HepG2 (cell line): Measurements from ENCODE around the gene KRTAP17-1. TPM values are rescaled to one million over a fixed set of nuclear protein-coding genes. Genes with fewer than 3 reads are reported as not detected.

Experiments
- ATAC-seq: fragments of 200-7000 bp; cut with Tn5 transposase; 3 replicates; pipeline ENCODE4 v1.9.1; 2020; ENCODE audit warnings: mild to moderate bottlenecking, moderate library complexity
- BruUV-seq: library from RNA; stranded (reverse); fragments of 400-500 nt; replicated peaks from 2 replicates; lab custom pipeline; 2021; lab: Mats Ljungman, UMichigan
- CTCF ChIA-PET: fragments of 300-600 bp; formaldehyde crosslinking; extraction: SDS; loops from one replicate; lab custom pipeline; 2021; ENCODE audit warnings: low total read pairs, inconsistent platforms, low intra/inter-chr PET ratio; lab: Yijun Ruan, JAX
- POLR2A ChIA-PET: fragments of 350-600 bp; sonication (Branson Sonifier 250); formaldehyde crosslinking; loops from one replicate; lab custom pipeline; 2020; ENCODE audit warnings: antibody characterized with exemption, inconsistent platforms; lab: Yijun Ruan, JAX
- DNase-seq: peaks from one replicate; pipeline ENCODE4 v3.0.0-alpha.2; 2015; ENCODE audit warnings: low spot score
- FAIRE-seq: peaks from 3 replicates; lab custom pipeline; 2011; peaks lifted over from hg19 to GRCh38; lab: Jason Lieb, UNC
- H2AFZ ChIP-seq: one replicate; pipeline ENCODE4 v1.6.1; 2011; ENCODE audit warnings: low read length, inconsistent platforms
- H3K27ac ChIP-seq: fragments of 300-600 bp; 3 replicates; pipeline ENCODE4 v1.8.0; 2011; ENCODE audit warnings: mixed run types, mild to moderate bottlenecking, mixed read lengths, low read length, inconsistent platforms; ENCODE audit not compliant: insufficient read depth; ENCODE audit errors: extremely low read length
- H3K27me3 ChIP-seq, 2 experiments: fragments of 200-600 bp in 1 of 2; 2 replicates in 1 of 2; 3 replicates in 1 of 2; pipeline versions ENCODE4 v1.6.0 to v1.8.0; 2011; ENCODE audit warnings: low read length in 2 of 2, mild to moderate bottlenecking in 2 of 2, moderate library complexity in 2 of 2, inconsistent platforms in 1 of 2; ENCODE audit not compliant: insufficient read depth in 2 of 2, control insufficient read depth in 1 of 2
- H3K36me3 ChIP-seq, 2 experiments: fragments of 200-600 bp in 1 of 2; replicated peaks in 1 of 2; 2 replicates in 1 of 2; 3 replicates in 1 of 2; pipeline versions ENCODE4 v1.5.1 to v1.8.0; 2011; ENCODE audit warnings: low read length in 2 of 2, inconsistent platforms in 1 of 2; ENCODE audit not compliant: insufficient read depth in 2 of 2, control insufficient read depth in 1 of 2
- H3K4me1 ChIP-seq: 2 replicates; pipeline ENCODE4 v1.5.1; 2012; ENCODE audit warnings: low read length, inconsistent platforms; ENCODE audit not compliant: insufficient read depth
- H3K4me2 ChIP-seq: 2 replicates; pipeline ENCODE4 v1.6.0; 2011; ENCODE audit warnings: low read depth, low read length, inconsistent platforms
- H3K4me3 ChIP-seq, 3 experiments: fragments of 200-600 bp in 1 of 3; sonication (generic), shearing (Covaris generic) in 1 of 3; replicated peaks in 1 of 3; 2 replicates each; pipeline ENCODE4 v1.5.1; 2011 to 2016; ENCODE audit warnings: low read length in 3 of 3, inconsistent platforms in 2 of 3, low read depth in 2 of 3, mild to moderate bottlenecking in 2 of 3, control low read depth in 1 of 3, mixed read lengths in 1 of 3; ENCODE audit not compliant: insufficient read depth in 1 of 3
- H3K79me2 ChIP-seq: one replicate; pipeline ENCODE4 v1.6.1; 2011; ENCODE audit warnings: low read length, inconsistent platforms; ENCODE audit not compliant: insufficient read depth
- H3K9ac ChIP-seq: 2 replicates; pipeline ENCODE4 v1.6.0; 2011; ENCODE audit warnings: mild to moderate bottlenecking, low read depth, low read length, inconsistent platforms; ENCODE audit not compliant: insufficient read depth
- H3K9me3 ChIP-seq: 2 replicates; pipeline ENCODE4 v1.5.1; 2012; ENCODE audit warnings: mild to moderate bottlenecking, low read length
- H4K20me1 ChIP-seq: 2 replicates; pipeline ENCODE4 v1.6.0; 2011; ENCODE audit warnings: inconsistent platforms, mild to moderate bottlenecking, low read length, moderate library complexity; ENCODE audit not compliant: insufficient read depth
- AKAP8 ChIP-seq: sonication (generic); formaldehyde crosslinking; IDR thresholded peaks from 2 replicates; pipeline ENCODE4 v1.5.1; 2020; ENCODE audit warnings: mild to moderate bottlenecking, missing genetic modification reagents
- FOXK1 ChIP-seq: sonication (generic); formaldehyde crosslinking; IDR thresholded peaks from 2 replicates; pipeline ENCODE4 v1.4.0; 2020; ENCODE audit warnings: low read depth, missing genetic modification reagents, borderline replicate concordance
- KDM2A ChIP-seq: sonication (generic); formaldehyde crosslinking; IDR thresholded peaks from 2 replicates; pipeline ENCODE4 v1.4.0; 2020; ENCODE audit warnings: low read depth, missing genetic modification reagents, borderline replicate concordance
- NFYB ChIP-seq: sonication (generic); formaldehyde crosslinking; IDR thresholded peaks from 2 replicates; pipeline ENCODE4 v1.4.0; 2020; ENCODE audit warnings: missing genetic modification reagents
- NR2F6 ChIP-seq, 2 experiments: IDR thresholded peaks; 2 replicates each; pipeline ENCODE4 v1.6.1; 2016; ENCODE audit warnings: antibody characterized with exemption in 1 of 2, mild to moderate bottlenecking in 1 of 2
- SYNCRIP ChIP-seq: fragments of 200-400 bp; formaldehyde crosslinking; IDR thresholded peaks from 2 replicates; pipeline ENCODE4 v1.6.1; 2018; ENCODE audit warnings: mild to moderate bottlenecking, low read depth, low read length; ENCODE audit not compliant: insufficient read depth
- TCF12 ChIP-seq, 2 experiments: fragments of 450-650 bp in 1 of 2; sonication (generic) in 1 of 2; formaldehyde crosslinking in 1 of 2; IDR thresholded peaks; 2 replicates each; pipeline versions ENCODE4 v1.6.1 to v1.8.0; 2017 to 2022; ENCODE audit warnings: antibody characterized with exemption in 1 of 2, mild to moderate bottlenecking in 1 of 2, missing genetic modification reagents in 1 of 2, moderate library complexity in 1 of 2
- ZEB1 ChIP-seq: IDR thresholded peaks from 2 replicates; pipeline ENCODE4 v1.6.1; 2012; ENCODE audit warnings: mild to moderate bottlenecking, low read depth, inconsistent platforms; ENCODE audit not compliant: insufficient replicate concordance
- ZFP1 ChIP-seq: IDR thresholded peaks from 2 replicates; pipeline ENCODE4 v1.6.1; 2016
- ZNF570 ChIP-seq: sonication (generic); formaldehyde crosslinking; IDR thresholded peaks from 2 replicates; pipeline ENCODE4 v1.4.0; 2020; ENCODE audit warnings: mild to moderate bottlenecking, missing genetic modification reagents, borderline replicate concordance
- ZNF660 ChIP-seq: sonication (generic); formaldehyde crosslinking; IDR thresholded peaks from 2 replicates; pipeline ENCODE4 v1.5.1; 2020; ENCODE audit warnings: mild to moderate bottlenecking, low read depth, missing genetic modification reagents, borderline replicate concordance
- ZNF672 ChIP-seq: sonication (generic); formaldehyde crosslinking; IDR thresholded peaks from 2 replicates; pipeline ENCODE4 v1.8.1; 2022; ENCODE audit warnings: missing genetic modification reagents
- ZNF766 ChIP-seq: sonication (generic); formaldehyde crosslinking; IDR thresholded peaks from 2 replicates; pipeline ENCODE4 v1.5.0; 2020; ENCODE audit warnings: missing genetic modification reagents, borderline replicate concordance
- ZNF790 ChIP-seq: sonication (generic); formaldehyde crosslinking; IDR thresholded peaks from 2 replicates; pipeline ENCODE4 v1.8.0; 2022; ENCODE audit warnings: missing genetic modification reagents, mild to moderate bottlenecking, borderline replicate concordance
- WGBS: methylation state at CpG from one replicate; pipeline ENCODE4 v1.1.6; 2017; ENCODE audit warnings: low lambda C conversion rate; 5-methylcytosine and 5-hydroxymethylcytosine counted together
- in situ Hi-C: cut with HindIII; loops from 2 replicates; pipeline ENCODE4 v1.10.0; 2017; ENCODE audit warnings: low pct_unique_long_range_greater_than_20kb; ENCODE audit not compliant: extremely low pct_ligation_motif_present
- intact Hi-C: fragments of 100-400 bp; cut with micrococcal nuclease; formaldehyde crosslinking; loops from one replicate; pipeline ENCODE4 v1.10.0; 2022; ENCODE audit not compliant: unreplicated experiment
- polyA plus RNA-seq, 8 experiments: library from polyadenylated mRNA; depleted of rRNA in 3 of 8; stranded (reverse) in 7 of 8; unstranded in 1 of 8; fragments of >200 nt; fragmentation: Illumina TruSeq in 4 of 8; extraction: Trizol in 4 of 8; gene quantifications; 2 replicates each; pipeline versions ENCODE4 v1.2.1 to v1.2.3, GENCODE V29; 2011 to 2016; ENCODE audit warnings: low read depth in 4 of 8, missing spikeins in 1 of 8, mixed read lengths in 1 of 8; ENCODE audit not compliant: insufficient read depth in 1 of 8
- total RNA-seq, 5 experiments: library from RNA; depleted of rRNA; stranded (reverse); fragments of >200 nt; fragmentation: Illumina TruSeq; extraction: Trizol; gene quantifications; 2 replicates each; pipeline ENCODE4 v1.2.3, GENCODE V29; 2016; ENCODE audit warnings: low read depth in 1 of 5
- TF ChIP-seq, protein P1 (sequence below): sonication (generic); formaldehyde crosslinking; IDR thresholded peaks from 2 replicates; pipeline ENCODE4 v1.5.1; 2020; ENCODE audit warnings: mild to moderate bottlenecking, missing genetic modification reagents, moderate library complexity
- TF ChIP-seq, protein P2 (sequence below): sonication (generic); formaldehyde crosslinking; IDR thresholded peaks from 2 replicates; pipeline ENCODE4 v1.5.0; 2020; ENCODE audit warnings: missing genetic modification reagents
- TF ChIP-seq, protein P3 (sequence below): sonication (generic); formaldehyde crosslinking; IDR thresholded peaks from 2 replicates; pipeline ENCODE4 v1.8.1; 2023; ENCODE audit warnings: mild to moderate bottlenecking, missing genetic modification reagents

The KRTAP17-1 gene
- total and polyA plus RNA-seq, 2 of the 13 experiments (the other 11 are each of a cell fraction or from before 2014, with no cell fraction given): not detected

GRCh38 chr17:41343029-41343428 is 27.5 kb upstream of the KRTAP17-1 start:
- WGBS: 2% methylated on average over 3 of the region's 3 CpGs
- in situ Hi-C loops: no loop called here
- DNase-seq (no peak), ATAC-seq (no peak), FAIRE-seq (no peak)
- intact Hi-C loops: no loop called here
- H3K27me3 ChIP-seq: no peaks in the 10 kb centered on the region; a peak in 2 of 5 replicates
- H3K9ac ChIP-seq: no peak overlapping the region
- peaks cover 11% of the 10 kb centered on the region; the same call in 1 of the 2 replicates for H3K9me3 ChIP-seq
- ChIA-PET CTCF (no interaction called here), POLR2A (no interaction called here)
- H3K79me2 ChIP-seq: no peaks in the 10 kb centered on the region
- H3K4me1 ChIP-seq: no peaks in the 10 kb centered on the region
- no peaks in the 10 kb centered on the region for H4K20me1 ChIP-seq
- no peaks in the 10 kb centered on the region for H3K36me3 ChIP-seq
- no peak overlapping the region for H3K4me3 ChIP-seq
- no peak overlapping the region for H2AFZ ChIP-seq
- no peak overlapping the region for H3K4me2 ChIP-seq
- no TSS peak for BruUV-seq
- H3K27ac ChIP-seq: no peak overlapping the region
- TF ChIP-seq AKAP8 (CRISPR knock-in tag) (no peak), ZNF660 (CRISPR knock-in tag) (no peak), SYNCRIP (no peak), ZNF672 (no peak), NFYB (no peak), ZFP1 (CRISPR knock-in tag) (no peak), ZNF570 (no peak), ZNF766 (CRISPR knock-in tag) (no peak), TCF12 (IDR thresholded peaks at IDR 0.05) (no peak), TCF12 (CRISPR knock-in tag; IDR thresholded peaks at IDR 0.05) (no peak), ZNF790 (CRISPR knock-in tag) (no peak), FOXK1 (CRISPR knock-in tag) (no peak), ZEB1 (no peak), KDM2A (CRISPR knock-in tag) (no peak), NR2F6 (IDR thresholded peaks at IDR 0.05) (no peak), NR2F6 (CRISPR knock-in tag; IDR thresholded peaks at IDR 0.05) (no peak)
- TF ChIP-seq, protein P1, sequence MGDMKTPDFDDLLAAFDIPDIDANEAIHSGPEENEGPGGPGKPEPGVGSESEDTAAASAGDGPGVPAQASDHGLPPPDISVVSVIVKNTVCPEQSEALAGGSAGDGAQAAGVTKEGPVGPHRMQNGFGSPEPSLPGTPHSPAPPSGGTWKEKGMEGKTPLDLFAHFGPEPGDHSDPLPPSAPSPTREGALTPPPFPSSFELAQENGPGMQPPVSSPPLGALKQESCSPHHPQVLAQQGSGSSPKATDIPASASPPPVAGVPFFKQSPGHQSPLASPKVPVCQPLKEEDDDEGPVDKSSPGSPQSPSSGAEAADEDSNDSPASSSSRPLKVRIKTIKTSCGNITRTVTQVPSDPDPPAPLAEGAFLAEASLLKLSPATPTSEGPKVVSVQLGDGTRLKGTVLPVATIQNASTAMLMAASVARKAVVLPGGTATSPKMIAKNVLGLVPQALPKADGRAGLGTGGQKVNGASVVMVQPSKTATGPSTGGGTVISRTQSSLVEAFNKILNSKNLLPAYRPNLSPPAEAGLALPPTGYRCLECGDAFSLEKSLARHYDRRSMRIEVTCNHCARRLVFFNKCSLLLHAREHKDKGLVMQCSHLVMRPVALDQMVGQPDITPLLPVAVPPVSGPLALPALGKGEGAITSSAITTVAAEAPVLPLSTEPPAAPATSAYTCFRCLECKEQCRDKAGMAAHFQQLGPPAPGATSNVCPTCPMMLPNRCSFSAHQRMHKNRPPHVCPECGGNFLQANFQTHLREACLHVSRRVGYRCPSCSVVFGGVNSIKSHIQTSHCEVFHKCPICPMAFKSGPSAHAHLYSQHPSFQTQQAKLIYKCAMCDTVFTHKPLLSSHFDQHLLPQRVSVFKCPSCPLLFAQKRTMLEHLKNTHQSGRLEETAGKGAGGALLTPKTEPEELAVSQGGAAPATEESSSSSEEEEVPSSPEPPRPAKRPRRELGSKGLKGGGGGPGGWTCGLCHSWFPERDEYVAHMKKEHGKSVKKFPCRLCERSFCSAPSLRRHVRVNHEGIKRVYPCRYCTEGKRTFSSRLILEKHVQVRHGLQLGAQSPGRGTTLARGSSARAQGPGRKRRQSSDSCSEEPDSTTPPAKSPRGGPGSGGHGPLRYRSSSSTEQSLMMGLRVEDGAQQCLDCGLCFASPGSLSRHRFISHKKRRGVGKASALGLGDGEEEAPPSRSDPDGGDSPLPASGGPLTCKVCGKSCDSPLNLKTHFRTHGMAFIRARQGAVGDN (CRISPR knock-in tag): no peak
- TF ChIP-seq, protein P2, sequence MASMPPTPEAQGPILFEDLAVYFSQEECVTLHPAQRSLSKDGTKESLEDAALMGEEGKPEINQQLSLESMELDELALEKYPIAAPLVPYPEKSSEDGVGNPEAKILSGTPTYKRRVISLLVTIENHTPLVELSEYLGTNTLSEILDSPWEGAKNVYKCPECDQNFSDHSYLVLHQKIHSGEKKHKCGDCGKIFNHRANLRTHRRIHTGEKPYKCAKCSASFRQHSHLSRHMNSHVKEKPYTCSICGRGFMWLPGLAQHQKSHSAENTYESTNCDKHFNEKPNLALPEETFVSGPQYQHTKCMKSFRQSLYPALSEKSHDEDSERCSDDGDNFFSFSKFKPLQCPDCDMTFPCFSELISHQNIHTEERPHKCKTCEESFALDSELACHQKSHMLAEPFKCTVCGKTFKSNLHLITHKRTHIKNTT (CRISPR knock-in tag): no peak
- TF ChIP-seq, protein P3, sequence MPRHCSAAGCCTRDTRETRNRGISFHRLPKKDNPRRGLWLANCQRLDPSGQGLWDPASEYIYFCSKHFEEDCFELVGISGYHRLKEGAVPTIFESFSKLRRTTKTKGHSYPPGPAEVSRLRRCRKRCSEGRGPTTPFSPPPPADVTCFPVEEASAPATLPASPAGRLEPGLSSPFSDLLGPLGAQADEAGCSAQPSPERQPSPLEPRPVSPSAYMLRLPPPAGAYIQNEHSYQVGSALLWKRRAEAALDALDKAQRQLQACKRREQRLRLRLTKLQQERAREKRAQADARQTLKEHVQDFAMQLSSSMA: no peak
